ENCODE data around the gene CLIC5.

Gene CLIC5

GRCh38 chr6:45997875-45998506, 17.7 kb downstream of the CLIC5 start:
- DNase-seq (ENCODE audit: low spot score): no peak

GRCh38 chr6:45991189-45991588, 24.5 kb downstream of the CLIC5 start:
- DNase-seq (ENCODE audit: low spot score): no peak

GRCh38 chr6:45990162-45990561, 25.5 kb downstream of the CLIC5 start:
- DNase-seq (ENCODE audit: low spot score): no peak

GRCh38 chr6:45988635-45989034, 27.0 kb downstream of the CLIC5 start:
- DNase-seq (ENCODE audit: low spot score): no peak

- no peak for DNase-seq (ENCODE audit: low spot score)
Measured at GRCh38 chr6:45987856-45988255, 27.8 kb downstream of the CLIC5 start.

GRCh38 chr6:45986746-45987274, 28.9 kb downstream of the CLIC5 start:
- DNase-seq (ENCODE audit: low spot score): no peak

GRCh38 chr6:45984788-45985425, 30.8 kb downstream of the CLIC5 start:
- DNase-seq (ENCODE audit: low spot score): no peak

GRCh38 chr6:45984347-45984746, 31.3 kb downstream of the CLIC5 start:
- DNase-seq (ENCODE audit: low spot score): no peak

- DNase-seq (ENCODE audit: low spot score): no peak
Measured at GRCh38 chr6:45983062-45983461, 32.6 kb downstream of the CLIC5 start.

GRCh38 chr6:45982280-45983036, 33.2 kb downstream of the CLIC5 start:
- DNase-seq (ENCODE audit: low spot score): no peak

- DNase-seq (ENCODE audit: low spot score): no peak
Measured at GRCh38 chr6:45981046-45981445, 34.6 kb downstream of the CLIC5 start.

- DNase-seq (ENCODE audit: low spot score): no peak
Measured at GRCh38 chr6:45979311-45979710, 36.3 kb downstream of the CLIC5 start.

- no peak for DNase-seq (ENCODE audit: low spot score)
Measured at GRCh38 chr6:45974596-45974995, 41.1 kb downstream of the CLIC5 start.

GRCh38 chr6:45972795-45973503, 42.7 kb downstream of the CLIC5 start:
- no peak for DNase-seq (ENCODE audit: low spot score)

GRCh38 chr6:45971287-45971686, 44.4 kb downstream of the CLIC5 start:
- no peak for DNase-seq (ENCODE audit: low spot score)

- DNase-seq (ENCODE audit: low spot score): no peak
Measured at GRCh38 chr6:45970326-45970725, 45.3 kb downstream of the CLIC5 start.

- no peak for DNase-seq (ENCODE audit: low spot score)
Measured at GRCh38 chr6:45969883-45970282, 45.8 kb downstream of the CLIC5 start.

GRCh38 chr6:45969026-45969425, 46.6 kb downstream of the CLIC5 start:
- DNase-seq (ENCODE audit: low spot score): no peak

- no peak for DNase-seq (ENCODE audit: low spot score)
Measured at GRCh38 chr6:45967363-45967762, 48.3 kb downstream of the CLIC5 start.

- no peak for DNase-seq (ENCODE audit: low spot score)
Measured at GRCh38 chr6:45966797-45967196, 48.9 kb downstream of the CLIC5 start.

GRCh38 chr6:45966340-45966739, 49.3 kb downstream of the CLIC5 start:
- no peak for DNase-seq (ENCODE audit: low spot score)

GRCh38 chr6:45965792-45966191, 49.9 kb downstream of the CLIC5 start:
- DNase-seq (ENCODE audit: low spot score): no peak

All from hematopoietic multipotent progenitor cell treated with erythropoietin and hydrocortisone succinate and interleukin-3 and kit ligand, for 17 days (in vitro differentiated cells).